AG09309 (cell line): ENCODE data around the gene PPP1CC.

Experiments used
- DNase-seq: peaks from one replicate; pipeline ENCODE4 v3.0.0-alpha.2; 2010; ENCODE audit warnings: low read depth
- H3K4me3 ChIP-seq: 2 replicates; pipeline ENCODE4 v1.5.1; 2011; ENCODE audit warnings: mild to moderate bottlenecking, low read depth, low read length, moderate library complexity; ENCODE audit not compliant: control insufficient read depth
- CTCF ChIP-seq: IDR thresholded peaks from 2 replicates; pipeline ENCODE4 v1.5.1; 2011; ENCODE audit warnings: mild to moderate bottlenecking, low read depth, low read length, inconsistent platforms; ENCODE audit not compliant: insufficient read depth, control insufficient read depth; ENCODE audit errors: missing control alignments

Gene PPP1CC

GRCh38 chr12:110744601-110745264 is 2.0 kb upstream of the PPP1CC start:
- DNase-seq, result no peak
- TF ChIP-seq CTCF, result no peak
- no peak overlapping the region for H3K4me3 ChIP-seq

DNA sequence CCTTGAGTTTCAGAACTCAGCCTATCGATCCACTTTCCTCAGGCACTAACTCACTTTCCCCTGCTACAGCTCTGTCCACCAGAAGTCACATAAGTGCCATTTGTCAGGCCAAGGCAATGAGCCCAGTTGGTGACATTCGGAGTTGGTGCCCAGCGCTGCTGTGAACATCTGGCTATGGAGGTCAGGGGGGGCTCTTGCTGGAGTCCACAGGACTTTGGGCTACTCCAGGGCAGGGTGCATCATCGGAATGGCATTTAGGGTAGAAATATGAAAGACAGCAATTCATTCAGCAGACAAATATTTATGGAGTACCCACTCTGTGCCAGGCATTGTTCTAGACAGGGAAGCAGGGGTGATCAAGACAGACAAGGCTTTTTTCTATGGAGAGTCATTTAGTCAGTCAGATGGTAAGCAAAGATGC is 1.5 kb upstream of the PPP1CC start:
- H3K4me3 ChIP-seq, result no peak overlapping the region
- TF ChIP-seq CTCF, result no peak
- no peak for DNase-seq

DNA sequence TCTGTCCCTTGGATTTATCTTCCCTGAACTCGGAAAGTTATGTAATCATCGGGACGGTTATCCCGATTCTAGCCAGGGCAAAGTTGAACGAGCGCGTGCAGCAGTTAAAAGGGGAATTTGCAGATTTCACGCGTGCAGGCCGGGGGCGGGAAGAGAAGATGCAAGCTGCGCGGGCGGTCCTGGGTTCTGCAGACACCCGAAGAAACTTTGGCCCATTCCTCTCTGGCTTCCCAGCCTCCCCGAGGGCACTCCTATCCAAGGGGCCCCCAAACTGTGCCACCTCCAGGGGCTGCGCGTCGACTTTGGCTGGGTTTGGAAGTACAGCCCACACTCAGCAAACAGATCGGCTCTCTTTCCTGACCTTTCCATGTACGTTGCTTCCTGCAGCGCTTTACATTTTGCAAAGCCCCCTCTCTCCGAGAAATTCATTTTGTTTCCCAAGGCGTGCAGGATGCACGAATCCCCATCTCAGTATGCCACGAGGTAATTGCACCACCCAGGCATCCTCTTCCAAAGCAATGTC is 941 bp upstream of the PPP1CC start:
- DNase-seq, result no peak
- no peak overlapping the region; the same call in 1 of the 2 replicates for H3K4me3 ChIP-seq
- no peak for TF ChIP-seq CTCF

- no peak for TF ChIP-seq CTCF
- peak overlapping the region; percentile 94 for H3K4me3 ChIP-seq
- DNase-seq, result no peak
These were observed 484 bp downstream of the PPP1CC start for GRCh38 chr12:110742096-110742717.

DNA sequence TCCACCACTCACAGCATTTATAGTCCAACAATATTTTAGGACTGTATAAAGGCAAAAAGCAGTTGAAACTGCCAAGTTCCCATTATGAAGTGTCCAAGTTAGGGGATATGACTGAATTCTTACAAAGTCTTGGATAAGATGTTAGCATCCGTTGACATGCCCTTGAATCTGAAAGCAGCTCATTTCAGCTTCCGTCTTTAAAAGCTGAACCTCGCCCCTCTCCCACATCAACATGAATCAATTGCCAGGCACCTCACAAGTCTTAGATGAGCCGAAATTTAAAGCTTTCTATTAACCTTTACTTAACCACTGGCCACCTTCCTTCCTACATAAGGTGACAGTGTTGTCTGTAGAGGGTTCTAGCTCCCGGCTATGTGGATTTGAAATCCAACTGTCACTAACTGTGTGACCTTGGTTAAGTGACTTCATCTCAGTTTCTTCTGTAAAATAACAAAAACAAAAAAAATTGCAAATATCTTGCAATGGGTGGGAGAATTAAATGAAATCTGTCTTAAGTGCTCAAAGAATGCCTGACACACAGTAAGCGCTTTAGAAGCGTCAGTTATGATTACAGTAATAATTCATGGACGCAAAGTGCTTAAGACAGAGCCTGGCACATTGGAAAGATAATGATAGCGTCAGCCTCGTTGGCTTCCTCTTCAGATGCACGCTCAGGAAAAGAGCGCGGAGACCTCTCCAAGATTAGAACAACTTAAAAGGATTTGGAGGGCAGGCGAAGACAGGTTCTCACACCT is 1.2 kb downstream of the PPP1CC start:
- no peak for TF ChIP-seq CTCF
- DNase-seq, result no peak
- peak overlapping the region; percentile 94 for H3K4me3 ChIP-seq

GRCh38 chr12:110739894-110740293 is 2.8 kb downstream of the PPP1CC start:
- no peak for DNase-seq
- H3K4me3 ChIP-seq, result no peak overlapping the region; the same call in 1 of the 2 replicates
- TF ChIP-seq CTCF, result no peak
